AG04449 (cell line): ENCODE measurements around the gene POU5F1.

Experiments
- CTCF ChIA-PET: fragments of 350-600 bp; formaldehyde crosslinking; extraction: SDS; loops from one replicate; lab custom pipeline; 2021; ENCODE audit warnings: antibody characterized with exemption; lab: Yijun Ruan, JAX
- POLR2A ChIA-PET: fragments of 400-600, 350-600 bp; formaldehyde crosslinking; extraction: SDS; loops from one replicate; lab custom pipeline; 2020; ENCODE audit warnings: antibody characterized with exemption, inconsistent platforms; lab: Yijun Ruan, JAX
- DNase-seq: peaks from one replicate; pipeline ENCODE4 v3.0.0-alpha.2; 2010; ENCODE audit warnings: low read depth, low spot score
- H3K4me3 ChIP-seq: 2 replicates; pipeline ENCODE4 v1.5.1; 2011; ENCODE audit warnings: low read depth, mild to moderate bottlenecking, control low read depth, low read length
- CTCF ChIP-seq: IDR thresholded peaks from one replicate; pipeline ENCODE4 v1.5.1; 2011; ENCODE audit warnings: mild to moderate bottlenecking, moderate library complexity, low read length, control low read depth, inconsistent platforms; ENCODE audit not compliant: insufficient read depth; ENCODE audit errors: missing control alignments

Gene POU5F1

DNA sequence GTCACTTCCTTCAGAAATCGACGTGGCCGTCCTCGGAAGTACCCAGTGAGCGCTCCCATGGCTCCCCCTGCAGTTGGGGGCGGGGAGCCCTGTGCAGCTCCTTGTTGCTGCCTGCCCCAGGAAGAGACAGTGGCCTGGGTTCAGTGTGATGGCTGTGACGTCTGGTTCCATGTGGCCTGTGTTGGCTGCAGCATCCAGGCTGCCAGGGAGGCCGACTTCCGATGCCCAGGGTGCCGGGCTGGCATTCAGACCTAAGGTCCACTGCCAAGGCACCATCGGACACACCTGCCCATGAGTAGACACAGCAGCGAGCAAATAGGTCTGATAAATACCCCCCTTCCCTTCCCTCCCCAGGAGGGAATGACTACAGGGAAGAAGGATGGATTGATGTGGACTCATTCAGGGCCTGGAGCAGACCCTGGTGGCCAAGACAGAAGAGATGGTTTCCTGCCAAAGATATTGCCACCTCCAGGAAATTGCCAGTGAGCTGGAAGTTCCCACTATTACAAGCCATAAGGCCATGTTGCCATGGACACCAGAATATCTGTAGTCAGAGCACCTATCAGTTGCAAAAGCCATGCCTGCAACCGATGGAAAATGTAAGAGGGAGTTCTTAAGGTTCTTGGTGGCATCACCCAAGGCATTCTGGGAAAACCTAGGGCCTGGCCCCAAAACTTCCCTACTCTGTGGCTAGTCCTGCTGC lies 7.9 kb downstream of the POU5F1 start:
- CTCF ChIA-PET: interaction anchor here (1.4 kb wide), 1 partner anchor 21 kb away, joined by 3 read pairs; no protein-coding TSS in a partner anchor
- no peak overlapping the region for H3K4me3 ChIP-seq
- no peak for DNase-seq
- POLR2A ChIA-PET: no interaction called here
- no peak for TF ChIP-seq CTCF

DNA sequence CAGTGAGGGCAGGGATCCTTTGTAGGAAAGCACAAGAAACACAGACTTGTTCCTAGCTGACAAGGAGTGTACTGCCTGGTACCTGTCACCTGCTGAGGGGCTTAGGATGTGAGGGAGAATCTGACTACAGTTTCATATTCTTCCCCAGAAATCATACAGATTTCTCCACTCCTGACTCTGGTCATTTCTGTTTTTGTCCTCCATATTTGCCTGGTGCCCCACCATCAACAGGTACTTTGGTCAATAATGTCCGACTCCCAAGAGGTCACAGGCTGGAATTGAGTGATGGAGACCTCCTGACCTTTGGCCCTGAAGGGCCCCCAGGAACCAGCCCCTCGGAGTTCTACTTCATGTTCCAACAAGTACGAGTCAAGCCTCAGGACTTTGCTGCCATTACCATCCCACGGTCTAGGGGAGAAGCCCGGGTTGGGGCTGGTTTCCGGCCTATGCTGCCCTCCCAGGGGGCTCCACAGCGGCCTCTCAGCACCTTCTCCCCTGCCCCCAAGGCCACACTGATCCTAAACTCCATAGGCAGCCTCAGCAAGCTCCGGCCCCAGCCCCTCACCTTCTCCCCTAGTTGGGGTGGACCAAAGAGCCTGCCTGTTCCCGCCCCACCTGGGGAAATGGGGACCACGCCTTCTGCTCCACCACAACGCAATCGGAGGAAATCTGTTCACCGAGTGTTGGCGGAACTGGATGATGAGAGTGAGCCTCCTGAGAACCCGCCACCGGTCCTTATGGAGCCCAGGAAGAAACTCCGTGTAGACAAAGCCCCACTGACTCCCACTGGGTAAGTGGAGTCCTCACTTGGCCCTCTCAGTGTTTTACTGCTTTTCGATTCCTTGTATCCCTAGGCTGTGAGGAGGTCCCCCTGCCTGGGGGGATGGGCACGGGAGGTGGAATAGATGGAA lies 9.0 kb downstream of the POU5F1 start:
- CTCF ChIA-PET: interaction anchor here (1.6 kb wide), 1 partner anchor 14 kb away, joined by 6 read pairs; no protein-coding TSS in a partner anchor
- POLR2A ChIA-PET: no interaction called here

GRCh38 chr6:31158863-31159855 lies 11.3 kb downstream of the POU5F1 start:
- TF ChIP-seq CTCF: peak; percentile 14
- CTCF ChIA-PET: interaction anchor here (0.9 to 4.2 kb wide), 13 partner anchors 9 to 243 kb away, joined by 3 to 24 read pairs (median 5); partner anchors contain the start of gene PSORS1C2
- H3K4me3 ChIP-seq: peak overlapping the region; percentile 78
- DNase-seq: no peak
- POLR2A ChIA-PET: interaction anchor here (0.7 to 2.2 kb wide), 5 partner anchors 10 to 34 kb away, joined by 3 to 8 read pairs (median 4); no protein-coding TSS in a partner anchor

More for the DNA sequence above, 9.0 kb downstream of the POU5F1 start:
- H3K4me3 ChIP-seq: no peak overlapping the region
- no peak for DNase-seq
- no peak for TF ChIP-seq CTCF

- POLR2A ChIA-PET: interaction anchor here (0.7 to 2.2 kb wide), 6 partner anchors 11 to 151 kb away, joined by 3 to 8 read pairs (median 4); no protein-coding TSS in a partner anchor
Measured at GRCh38 chr6:31158140-31158862, 12.2 kb downstream of the POU5F1 start, which contains the start of gene TCF19. Gene TCF19 (plus strand): TSS chr6:31158589. CDS start chr6:31159470, 881 bp downstream.

More at GRCh38 chr6:31158140-31158862, 12.2 kb downstream of the POU5F1 start, which contains the start of gene TCF19:
- no peak for TF ChIP-seq CTCF
- DNase-seq: peak; percentile 91
- H3K4me3 ChIP-seq: peak within 1 kb of the TSS; percentile 84
- CTCF ChIA-PET: interaction anchor here (0.9 to 4.2 kb wide), 13 partner anchors 9 to 244 kb away, joined by 3 to 24 read pairs (median 5); partner anchors contain the start of gene PSORS1C2
